Breast epithelium (tissue), 4 donors: ENCODE results near the gene ASCC1. TPM values are rescaled to one million over a fixed set of nuclear protein-coding genes. Genes with fewer than 3 reads are reported as not detected.

ENCODE experiments used
- DNase-seq, 2 donors: peaks; one replicate each; pipeline ENCODE4 v3.0.0-alpha.2; 2019; ENCODE audit warnings: low spot score in 2 of 2
- H3K27ac ChIP-seq, 2 donors: fragments of 200-600 bp; sonication (generic) in 1 of 2; one replicate each; pipeline ENCODE4 v1.5.1; 2016 to 2019; ENCODE audit warnings: mild to moderate bottlenecking in 1 of 2
- H3K27me3 ChIP-seq, 2 donors: fragments of 200-600 bp; sonication (generic) in 1 of 2; one replicate each; pipeline versions ENCODE4 v1.5.1 to v1.6.0; 2017 to 2019; ENCODE audit warnings: control low read depth in 1 of 2, mild to moderate bottlenecking in 1 of 2
- H3K36me3 ChIP-seq: fragments of 200-600 bp; one replicate; pipeline ENCODE4 v1.5.1; 2019
- H3K4me1 ChIP-seq, 2 donors: fragments of 200-600 bp; sonication (generic); one replicate each; pipeline ENCODE4 v1.5.1; 2016 to 2019; ENCODE audit warnings: control low read depth in 1 of 2
- H3K4me3 ChIP-seq, 3 donors: fragments of 200-600 bp; sonication (generic); 1 replicate in 2 of 3; 2 replicates in 1 of 3; pipeline ENCODE4 v1.5.1; 2016 to 2019; ENCODE audit warnings: mild to moderate bottlenecking in 3 of 3, moderate library complexity in 2 of 3
- H3K9me3 ChIP-seq, 2 donors: fragments of 200-600 bp; sonication (generic) in 1 of 2; one replicate each; pipeline ENCODE4 v1.5.1; 2016 to 2019; ENCODE audit warnings: control low read depth in 1 of 2
- CTCF ChIP-seq, 3 donors: fragments of 450-650 bp; IDR thresholded peaks; one replicate each; pipeline ENCODE4 v1.5.1; 2016 to 2017; ENCODE audit warnings: antibody characterized with exemption in 3 of 3, mild to moderate bottlenecking in 3 of 3, moderate library complexity in 3 of 3
- POLR2A ChIP-seq: fragments of 450-650 bp; IDR thresholded peaks from one replicate; pipeline ENCODE4 v1.6.1; 2016; ENCODE audit warnings: antibody characterized with exemption, mild to moderate bottlenecking, moderate library complexity
- POLR2AphosphoS5 ChIP-seq, 3 donors: sonication (generic); formaldehyde crosslinking; IDR thresholded peaks; one replicate each; pipeline ENCODE4 v1.6.1; 2017; ENCODE audit warnings: antibody characterized with exemption in 3 of 3
- intact Hi-C: fragments of 100-400 bp; cut with DNase I; formaldehyde crosslinking; loops from one replicate; pipeline ENCODE4 v1.15.1; 2023; ENCODE audit warnings: low total_unique reads
- total RNA-seq, 3 donors: library from RNA; depleted of rRNA; stranded (reverse); fragments of >200 nt; gene quantifications; one replicate each; pipeline ENCODE4 v1.1.0, GENCODE V29; 2016

The ASCC1 gene
- total RNA-seq, 3 donors from 2014 or later: 28.5 to 42.9 (median 29.6) TPM

- intact Hi-C loops: no loop called here
- no peak for DNase-seq
- Histone ChIP-seq H3K4me1 (peaks cover 1 to 2% of the 10 kb centered on the region in 2 donors), H3K9me3 (no peaks in the 10 kb centered on the region), H3K27ac (no peak overlapping the region), H3K36me3 (no peaks in the 10 kb centered on the region), H3K4me3 (no peak overlapping the region), H3K27me3 (peaks cover 0 to 9% of the 10 kb centered on the region in 2 donors)
- TF ChIP-seq CTCF (IDR thresholded peaks at IDR 0.05): no peak
- no peak for TF ChIP-seq POLR2AphosphoS5 (IDR thresholded peaks at IDR 0.05)
Measured at GRCh38 chr10:72092987-72093386, 123.1 kb downstream of the ASCC1 start.

GRCh38 chr10:72092171-72092924, 123.7 kb downstream of the ASCC1 start:
- DNase-seq: no peak
- intact Hi-C loops: no loop called here
- H3K27ac ChIP-seq: no peak overlapping the region
- no peaks in the 10 kb centered on the region for H3K36me3 ChIP-seq
- peaks cover 7% of the 10 kb centered on the region in 2 donors for H3K4me1 ChIP-seq
- no peak overlapping the region for H3K4me3 ChIP-seq
- H3K9me3 ChIP-seq: no peaks in the 10 kb centered on the region
- TF ChIP-seq CTCF (IDR thresholded peaks at IDR 0.05) (no peak), POLR2AphosphoS5 (IDR thresholded peaks at IDR 0.05) (no peak), POLR2A (no peak)
- H3K27me3 ChIP-seq: peaks cover 0 to 15% of the 10 kb centered on the region in 2 donors

- Histone ChIP-seq H3K4me1 (peaks cover 7 to 11% of the 10 kb centered on the region in 2 donors), H3K27ac (no peak overlapping the region), H3K27me3 (peaks cover 0 to 21% of the 10 kb centered on the region in 2 donors), H3K9me3 (no peaks in the 10 kb centered on the region), H3K4me3 (no peak overlapping the region), H3K36me3 (no peaks in the 10 kb centered on the region)
- no peak for DNase-seq
- intact Hi-C loops: no loop called here
- TF ChIP-seq CTCF (IDR thresholded peaks at IDR 0.05) (no peak), POLR2A (no peak), POLR2AphosphoS5 (IDR thresholded peaks at IDR 0.05) (no peak)
Measured at GRCh38 chr10:72090326-72090725, 125.8 kb downstream of the ASCC1 start.

- no peaks in the 10 kb centered on the region for H3K36me3 ChIP-seq
- intact Hi-C loops: no loop called here
- no peak for DNase-seq
- H3K4me3 ChIP-seq: no peak overlapping the region
- H3K27ac ChIP-seq: no peak overlapping the region
- TF ChIP-seq POLR2AphosphoS5 (IDR thresholded peaks at IDR 0.05): no peak
- TF ChIP-seq POLR2A: no peak
- no peak for TF ChIP-seq CTCF (IDR thresholded peaks at IDR 0.05)
- H3K9me3 ChIP-seq: no peaks in the 10 kb centered on the region
- H3K4me1 ChIP-seq: peaks cover 7 to 11% of the 10 kb centered on the region in 2 donors
- peaks cover 0 to 21% of the 10 kb centered on the region in 2 donors for H3K27me3 ChIP-seq
Measured at GRCh38 chr10:72089618-72090017, 126.5 kb downstream of the ASCC1 start.

DNA sequence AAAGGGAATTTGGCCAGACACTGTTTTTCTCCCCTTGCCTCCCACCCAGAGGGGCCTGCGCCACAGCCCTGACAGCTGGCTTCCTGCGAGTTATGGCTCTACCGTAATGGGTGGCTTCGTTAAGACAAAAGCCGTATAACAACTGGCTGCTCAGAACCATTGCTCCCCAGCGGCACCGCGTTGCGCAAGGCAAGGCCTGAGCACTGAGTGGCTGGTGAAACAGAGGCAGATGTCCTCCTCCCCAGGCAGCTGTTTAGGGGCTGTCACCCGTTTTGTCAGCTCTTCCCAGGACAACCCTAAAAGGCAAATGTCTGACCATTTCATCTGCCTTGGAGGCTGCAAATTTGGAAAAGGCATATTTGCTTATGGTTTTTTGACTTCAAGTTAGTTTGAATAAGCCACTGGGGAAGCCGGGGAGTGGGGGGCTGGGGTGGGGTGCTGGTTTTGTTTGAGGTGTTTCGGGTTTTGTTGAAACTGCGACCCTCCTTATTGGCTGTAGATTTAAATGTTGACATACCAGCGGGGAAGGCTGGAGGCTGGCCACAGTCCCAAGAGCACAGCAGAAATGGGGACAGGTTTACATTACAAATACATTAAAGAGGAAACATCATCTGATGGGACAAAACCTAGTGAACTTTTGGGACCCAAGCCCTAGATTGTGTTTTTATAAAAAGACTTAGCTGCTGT, 127.0 kb downstream of the ASCC1 start:
- Histone ChIP-seq H3K36me3 (no peaks in the 10 kb centered on the region), H3K4me1 (peaks cover 7 to 11% of the 10 kb centered on the region in 2 donors), H3K27me3 (peaks cover 0 to 21% of the 10 kb centered on the region in 2 donors), H3K4me3 (peak overlapping the region in 2 of 3 donors; percentile 49 to 67), H3K9me3 (no peaks in the 10 kb centered on the region), H3K27ac (no peak overlapping the region)
- intact Hi-C loops: no loop called here
- DNase-seq: no peak
- TF ChIP-seq POLR2A (no peak), POLR2AphosphoS5 (IDR thresholded peaks at IDR 0.05) (no peak), CTCF (IDR thresholded peaks at IDR 0.05) (no peak)
